A549 (cell line): Measurements from ENCODE around the gene PPP2R3B. TPM values are rescaled to one million over a fixed set of nuclear protein-coding genes. Genes with fewer than 3 reads are reported as not detected.

Experiments used
- ATAC-seq, 2 experiments: fragments of 200-7000 bp in 1 of 2; fragments of >200 bp in 1 of 2; cut with Nextera tagmentation in 1 of 2; cut with Tn5 transposase in 1 of 2; 3 replicates each; pipeline versions ENCODE4 v1.8.0 to v1.9.1; 2018 to 2020; ENCODE audit warnings: mild to moderate bottlenecking in 1 of 2, moderate library complexity in 1 of 2
- CTCF ChIA-PET: fragments of 300-600 bp; sonication (Branson Sonifier 250); formaldehyde crosslinking; extraction: SDS; loops from one replicate; lab custom pipeline; 2021; ENCODE audit warnings: antibody characterized with exemption, inconsistent platforms; lab: Yijun Ruan, JAX
- POLR2A ChIA-PET: fragments of 350-600 bp; formaldehyde crosslinking; extraction: SDS; loops from one replicate; lab custom pipeline; 2021; ENCODE audit warnings: antibody characterized with exemption, inconsistent platforms; lab: Yijun Ruan, JAX
- DNase-seq, 2 experiments: peaks; one replicate each; pipeline versions ENCODE4 v3.0.0 to v3.0.0-alpha.2; 2011 to 2016; ENCODE audit warnings: low read depth in 1 of 2, low spot score in 1 of 2
- FAIRE-seq: peaks from 2 replicates; lab custom pipeline; 2011; peaks lifted over from hg19 to GRCh38; lab: Jason Lieb, UNC
- H3K27ac ChIP-seq, 2 experiments: fragments of >200 bp; sonication (Bioruptor Twin); formaldehyde crosslinking; 3 replicates each; pipeline ENCODE4 v1.5.1; 2016 to 2017
- H3K4me1 ChIP-seq: fragments of >200 bp; sonication (Bioruptor Twin); formaldehyde crosslinking; 3 replicates; pipeline ENCODE4 v1.6.1; 2016
- H3K4me2 ChIP-seq: fragments of >200 bp; sonication (Bioruptor Twin); formaldehyde crosslinking; 3 replicates; pipeline ENCODE4 v1.6.1; 2016
- H3K4me3 ChIP-seq: fragments of >200 bp; sonication (Bioruptor Twin); formaldehyde crosslinking; 3 replicates; pipeline ENCODE4 v1.5.1; 2016
- H3K9me3 ChIP-seq: fragments of >200 bp; sonication (Bioruptor Twin); formaldehyde crosslinking; 3 replicates; pipeline ENCODE4 v1.6.1; 2016
- CBX8 ChIP-seq: fragments of 200-600 bp; sonication (generic); IDR thresholded peaks from 2 replicates; pipeline ENCODE4 v1.6.1; 2016
- CEBPB ChIP-seq, 2 experiments: fragments of >200 bp in 1 of 2; sonication (Bioruptor Twin) in 1 of 2; formaldehyde crosslinking in 1 of 2; IDR thresholded peaks; 2 replicates each; pipeline ENCODE4 v1.6.1; 2012 to 2016
- CHD2 ChIP-seq: fragments of 150-350 bp; IDR thresholded peaks from 2 replicates; pipeline ENCODE4 v1.6.1; 2014; ENCODE audit warnings: low read length; ENCODE audit not compliant: partially characterized antibody
- ELK1 ChIP-seq: fragments of 150-350 bp; IDR thresholded peaks from 2 replicates; pipeline ENCODE4 v1.6.1; 2014; ENCODE audit warnings: low read depth, mild to moderate bottlenecking, low read length
- EP300 ChIP-seq, 2 experiments: fragments of >200 bp; sonication (Bioruptor Twin); formaldehyde crosslinking; IDR thresholded peaks; 2 replicates in 1 of 2; 3 replicates in 1 of 2; pipeline ENCODE4 v1.6.1; 2016 to 2017
- ESRRA ChIP-seq: fragments of 150-350 bp; IDR thresholded peaks from 2 replicates; pipeline ENCODE4 v1.6.1; 2014; ENCODE audit warnings: mild to moderate bottlenecking, low read length, borderline replicate concordance
- FOSB ChIP-seq: fragments of 250-450 bp; sonication (Bioruptor Pico); IDR thresholded peaks from 2 replicates; pipeline ENCODE4 v1.5.0; 2020; ENCODE audit warnings: mild to moderate bottlenecking, moderate library complexity
- FOSL2 ChIP-seq, 2 experiments: fragments of 450-650 bp in 1 of 2; fragments of >200 bp in 1 of 2; sonication (Bioruptor Twin) in 1 of 2; formaldehyde crosslinking; IDR thresholded peaks; 2 replicates each; pipeline versions ENCODE4 v1.5.0 to v1.6.1; 2016 to 2020; ENCODE audit warnings: mild to moderate bottlenecking in 1 of 2, moderate library complexity in 1 of 2
- FOXS1 ChIP-seq: fragments of 250-450 bp; sonication (Bioruptor Pico); IDR thresholded peaks from 2 replicates; pipeline ENCODE4 v1.5.0; 2020; ENCODE audit warnings: mild to moderate bottlenecking, moderate library complexity
- GATA3 ChIP-seq: IDR thresholded peaks from 2 replicates; pipeline ENCODE4 v1.6.1; 2012; ENCODE audit warnings: borderline replicate concordance
- HDAC2 ChIP-seq: fragments of 200-600 bp; sonication (generic); IDR thresholded peaks from 2 replicates; pipeline ENCODE4 v1.6.1; 2016
- HEYL ChIP-seq: fragments of 250-450 bp; sonication (Bioruptor Pico); IDR thresholded peaks from 2 replicates; pipeline ENCODE4 v1.8.0; 2021; ENCODE audit warnings: mild to moderate bottlenecking, moderate library complexity
- HMGXB4 ChIP-seq: fragments of 250-450 bp; sonication (Bioruptor Pico); IDR thresholded peaks from 2 replicates; pipeline ENCODE4 v1.5.0; 2021; ENCODE audit warnings: mild to moderate bottlenecking, moderate library complexity, borderline replicate concordance
- HOXA7 ChIP-seq: fragments of 250-450 bp; sonication (Bioruptor Pico); IDR thresholded peaks from 2 replicates; pipeline ENCODE4 v1.5.0; 2020; ENCODE audit warnings: mild to moderate bottlenecking, moderate library complexity
- HOXB13 ChIP-seq: fragments of 250-450 bp; sonication (Bioruptor Pico); IDR thresholded peaks from 2 replicates; pipeline ENCODE4 v1.5.0; 2020; ENCODE audit warnings: low read depth, mild to moderate bottlenecking, moderate library complexity
- HOXB5 ChIP-seq: fragments of 250-450 bp; sonication (Bioruptor Pico); IDR thresholded peaks from 2 replicates; pipeline ENCODE4 v1.5.0; 2020; ENCODE audit warnings: mild to moderate bottlenecking, moderate library complexity
- KDM1A ChIP-seq: fragments of 200-600 bp; sonication (generic); IDR thresholded peaks from 2 replicates; pipeline ENCODE4 v1.6.1; 2016; ENCODE audit warnings: low read depth, mild to moderate bottlenecking
- MAX ChIP-seq: IDR thresholded peaks from 2 replicates; pipeline ENCODE4 v1.6.1; 2012
- NFE2L2 ChIP-seq: fragments of 150-350 bp; conservative IDR thresholded peaks from 2 replicates; pipeline ENCODE4 v1.6.1; 2014; ENCODE audit warnings: low read length
- NR3C1 ChIP-seq: fragments of >200 bp; sonication (Bioruptor Twin); formaldehyde crosslinking; IDR thresholded peaks from 3 replicates; pipeline ENCODE4 v1.6.1; 2017
- POLR2AphosphoS2 ChIP-seq: conservative IDR thresholded peaks from 2 replicates; pipeline ENCODE4 v1.6.1; 2012; ENCODE audit warnings: low read length, improper control_type of control experiment, inconsistent platforms
- RAD21 ChIP-seq, 2 experiments: fragments of >200 bp in 1 of 2; sonication (Bioruptor Twin) in 1 of 2; formaldehyde crosslinking in 1 of 2; IDR thresholded peaks in 1 of 2; conservative IDR thresholded peaks in 1 of 2; 2 replicates in 1 of 2; 3 replicates in 1 of 2; pipeline ENCODE4 v1.6.1; 2012 to 2018; ENCODE audit warnings: inconsistent platforms in 1 of 2
- RARB ChIP-seq: fragments of 250-450 bp; sonication (Bioruptor Pico); IDR thresholded peaks from 2 replicates; pipeline ENCODE4 v1.8.0; 2021; ENCODE audit warnings: mild to moderate bottlenecking, moderate library complexity
- RFX5 ChIP-seq: fragments of 450-650 bp; IDR thresholded peaks from 2 replicates; pipeline ENCODE4 v1.7.1; 2014; ENCODE audit warnings: antibody characterized with exemption, mild to moderate bottlenecking, moderate library complexity
- TFCP2L1 ChIP-seq: fragments of 250-450 bp; sonication (Bioruptor Pico); IDR thresholded peaks from 2 replicates; pipeline ENCODE4 v1.5.0; 2021; ENCODE audit warnings: mild to moderate bottlenecking
- TP53 ChIP-seq: fragments of 250-450 bp; sonication (Bioruptor Pico); IDR thresholded peaks from 2 replicates; pipeline ENCODE4 v1.5.0; 2021; ENCODE audit warnings: mild to moderate bottlenecking, moderate library complexity
- ZFP36 ChIP-seq: fragments of 450-650 bp; IDR thresholded peaks from 2 replicates; pipeline ENCODE4 v1.6.1; 2014; ENCODE audit warnings: borderline replicate concordance; ENCODE audit not compliant: partially characterized antibody
- ZNF302 ChIP-seq: fragments of 250-450 bp; sonication (Bioruptor Pico); IDR thresholded peaks from 2 replicates; pipeline ENCODE4 v1.9.0; 2021; ENCODE audit warnings: inconsistent platforms, mild to moderate bottlenecking, moderate library complexity
- ZSCAN20 ChIP-seq: fragments of 250-450 bp; sonication (Bioruptor Pico); IDR thresholded peaks from 2 replicates; pipeline ENCODE4 v1.8.0; 2022; ENCODE audit warnings: mild to moderate bottlenecking, moderate library complexity
- WGBS: methylation state at CpG from one replicate; pipeline ENCODE4 v1.1.6; 2017; ENCODE audit errors: missing lambda C conversion rate; 5-methylcytosine and 5-hydroxymethylcytosine counted together
- polyA plus RNA-seq, 4 experiments: library from polyadenylated mRNA; depleted of rRNA in 3 of 4; stranded (reverse); fragments of >200 nt; fragmentation: RNase III in 1 of 4; extraction: RNeasy Plus Mini Kit Qiagen cat#74134 plus additional on column Dnase treatment in 1 of 4; gene quantifications; 2 replicates in 3 of 4; 3 replicates in 1 of 4; pipeline ENCODE4 v1.2.3, GENCODE V29; 2011 to 2017
- TF ChIP-seq, protein P1 (sequence below): fragments of >200 bp; sonication (Bioruptor Twin); formaldehyde crosslinking; IDR thresholded peaks from 3 replicates; pipeline ENCODE4 v1.5.1; 2016

The PPP2R3B gene
- polyA plus RNA-seq, 2 of the 4 experiments (the other 2 are of a cell fraction): 12.6 to 29.6 TPM

- Histone ChIP-seq H3K9me3 (no peaks in the 10 kb centered on the region), H3K4me1 (no peaks in the 10 kb centered on the region), H3K4me2 (no peak overlapping the region), H3K27ac (no peak overlapping the region), H3K4me3 (no peak overlapping the region)
- CTCF ChIA-PET: no interaction called here
- TF ChIP-seq EP300 (IDR thresholded peaks at IDR 0.05) (no peak), MAX (no peak), FOSB (no peak), FOSL2 (IDR thresholded peaks at IDR 0.05) (no peak), FOSL2 (CRISPR knock-in tag; IDR thresholded peaks at IDR 0.05) (no peak), CBX8 (no peak), POLR2AphosphoS2 (no peak), HEYL (CRISPR knock-in tag) (no peak), CHD2 (no peak), TP53 (CRISPR knock-in tag) (no peak), ESRRA (no peak), GATA3 (no peak), TFCP2L1 (CRISPR knock-in tag) (no peak)
- ATAC-seq (peak in 1 of 2 experiments; percentile 42; a peak in 1 of 6 replicates), FAIRE-seq (no peak), DNase-seq (no peak)
- POLR2A ChIA-PET: no interaction called here
- 66% methylated on average over 20 of the region's 20 CpGs for WGBS
Measured at GRCh38 chrX:397575-397974, 10.9 kb upstream of the PPP2R3B start.

DNA sequence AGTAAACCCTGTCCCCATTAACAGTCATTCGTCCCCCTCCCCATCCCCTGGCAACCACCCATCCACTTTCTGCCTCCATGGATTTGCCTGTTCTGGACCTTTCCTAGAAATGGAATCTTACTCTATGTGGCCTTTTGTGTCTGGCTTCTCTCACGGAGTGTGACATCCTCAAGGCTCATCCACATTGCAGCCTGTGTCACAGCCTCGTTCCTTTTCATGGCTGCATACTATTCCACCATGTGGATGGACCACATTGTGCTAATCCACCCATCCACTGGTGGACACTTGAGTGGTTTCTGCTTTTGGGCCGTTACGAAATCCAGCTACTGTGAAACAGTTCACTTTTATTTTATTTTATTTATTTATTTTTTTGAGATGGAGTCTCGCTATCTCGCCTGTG, 8.1 kb upstream of the PPP2R3B start:
- ChIA-PET POLR2A (no interaction called here), CTCF (no interaction called here)
- no peak overlapping the region for H3K27ac ChIP-seq
- H3K4me1 ChIP-seq: peaks cover 5% of the 10 kb centered on the region; the same call in 1 of the 3 replicates
- FAIRE-seq (no peak), DNase-seq (no peak), ATAC-seq (no peak)
- H3K4me2 ChIP-seq: no peak overlapping the region
- TF ChIP-seq HOXB13 (no peak), RAD21 (conservative IDR thresholded peaks at IDR 0.05 in 1 of 2, IDR thresholded peaks at IDR 0.05 in 1 of 2) (no peak)
- TF ChIP-seq, protein P1, sequence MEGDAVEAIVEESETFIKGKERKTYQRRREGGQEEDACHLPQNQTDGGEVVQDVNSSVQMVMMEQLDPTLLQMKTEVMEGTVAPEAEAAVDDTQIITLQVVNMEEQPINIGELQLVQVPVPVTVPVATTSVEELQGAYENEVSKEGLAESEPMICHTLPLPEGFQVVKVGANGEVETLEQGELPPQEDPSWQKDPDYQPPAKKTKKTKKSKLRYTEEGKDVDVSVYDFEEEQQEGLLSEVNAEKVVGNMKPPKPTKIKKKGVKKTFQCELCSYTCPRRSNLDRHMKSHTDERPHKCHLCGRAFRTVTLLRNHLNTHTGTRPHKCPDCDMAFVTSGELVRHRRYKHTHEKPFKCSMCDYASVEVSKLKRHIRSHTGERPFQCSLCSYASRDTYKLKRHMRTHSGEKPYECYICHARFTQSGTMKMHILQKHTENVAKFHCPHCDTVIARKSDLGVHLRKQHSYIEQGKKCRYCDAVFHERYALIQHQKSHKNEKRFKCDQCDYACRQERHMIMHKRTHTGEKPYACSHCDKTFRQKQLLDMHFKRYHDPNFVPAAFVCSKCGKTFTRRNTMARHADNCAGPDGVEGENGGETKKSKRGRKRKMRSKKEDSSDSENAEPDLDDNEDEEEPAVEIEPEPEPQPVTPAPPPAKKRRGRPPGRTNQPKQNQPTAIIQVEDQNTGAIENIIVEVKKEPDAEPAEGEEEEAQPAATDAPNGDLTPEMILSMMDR: no peak
- H3K9me3 ChIP-seq: no peaks in the 10 kb centered on the region
- H3K4me3 ChIP-seq: no peak overlapping the region
- WGBS: 60% methylated on average over 7 of the region's 7 CpGs

DNA sequence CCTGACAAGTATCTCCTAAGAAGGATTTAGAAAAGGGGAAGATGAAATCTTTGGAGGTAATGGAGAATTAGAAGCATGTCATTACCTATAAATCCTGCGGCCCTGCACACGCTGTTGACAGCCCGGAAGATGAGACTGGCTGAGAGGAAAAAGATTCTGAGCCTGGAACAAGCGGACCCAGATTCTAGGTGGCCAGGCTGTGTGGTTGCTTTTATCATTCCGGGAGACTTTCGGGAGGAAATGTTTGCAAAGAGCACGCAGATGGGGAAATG, 5.8 kb upstream of the PPP2R3B start:
- ChIA-PET POLR2A (no interaction called here), CTCF (no interaction called here)
- TF ChIP-seq CEBPB (IDR thresholded peaks at IDR 0.05) (no peak), GATA3 (no peak), ZSCAN20 (CRISPR knock-in tag) (no peak), HOXB5 (CRISPR knock-in tag) (no peak), RARB (no peak), ZNF302 (CRISPR knock-in tag) (no peak), POLR2AphosphoS2 (no peak), TFCP2L1 (CRISPR knock-in tag) (no peak), ZFP36 (no peak), HDAC2 (no peak), HMGXB4 (CRISPR knock-in tag) (no peak), RFX5 (no peak), ESRRA (no peak), NFE2L2 (no peak), NR3C1 (no peak), HOXA7 (CRISPR knock-in tag) (no peak), ELK1 (no peak), FOXS1 (no peak), KDM1A (no peak)
- TF ChIP-seq, protein P1: no peak
- Histone ChIP-seq H3K4me2 (no peak overlapping the region), H3K4me1 (peaks cover 5% of the 10 kb centered on the region; the same call in 1 of the 3 replicates), H3K27ac (no peak overlapping the region), H3K4me3 (no peak overlapping the region), H3K9me3 (no peaks in the 10 kb centered on the region)
- no peak for ATAC-seq
- WGBS: 83% methylated on average over 7 of the region's 7 CpGs
- no peak for FAIRE-seq
- no peak for DNase-seq
